Measurements from ENCODE around the gene THAP6. TPM values are rescaled to one million over a fixed set of nuclear protein-coding genes. Genes with fewer than 3 reads are reported as not detected.

The THAP6 gene
- total and polyA plus RNA-seq, 2 of the 8 experiments (the other 6 are each of a cell fraction or from before 2014, with no cell fraction given), result 3.3 to 9.7 TPM

DNA sequence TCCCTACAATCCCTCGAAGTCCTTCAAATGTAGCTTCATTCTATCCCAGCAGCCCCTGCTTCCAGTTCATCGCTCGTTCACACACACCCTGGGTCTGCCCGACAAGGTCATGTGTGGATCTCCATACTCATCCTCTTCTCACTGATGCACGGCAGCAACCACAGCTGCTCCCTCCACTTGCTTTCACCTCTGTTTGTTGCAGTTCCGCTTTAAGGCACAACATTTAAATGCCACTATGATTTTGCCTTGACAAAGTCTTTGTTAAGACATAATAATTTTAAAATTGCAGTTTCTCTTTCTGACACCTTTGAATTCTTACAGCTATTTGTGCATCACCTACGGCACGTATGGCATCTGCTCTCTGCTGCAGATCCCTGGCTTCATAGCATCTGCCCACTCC is 43.4 kb downstream of the THAP6 start (continued):
- TF ChIP-seq, protein P1, sequence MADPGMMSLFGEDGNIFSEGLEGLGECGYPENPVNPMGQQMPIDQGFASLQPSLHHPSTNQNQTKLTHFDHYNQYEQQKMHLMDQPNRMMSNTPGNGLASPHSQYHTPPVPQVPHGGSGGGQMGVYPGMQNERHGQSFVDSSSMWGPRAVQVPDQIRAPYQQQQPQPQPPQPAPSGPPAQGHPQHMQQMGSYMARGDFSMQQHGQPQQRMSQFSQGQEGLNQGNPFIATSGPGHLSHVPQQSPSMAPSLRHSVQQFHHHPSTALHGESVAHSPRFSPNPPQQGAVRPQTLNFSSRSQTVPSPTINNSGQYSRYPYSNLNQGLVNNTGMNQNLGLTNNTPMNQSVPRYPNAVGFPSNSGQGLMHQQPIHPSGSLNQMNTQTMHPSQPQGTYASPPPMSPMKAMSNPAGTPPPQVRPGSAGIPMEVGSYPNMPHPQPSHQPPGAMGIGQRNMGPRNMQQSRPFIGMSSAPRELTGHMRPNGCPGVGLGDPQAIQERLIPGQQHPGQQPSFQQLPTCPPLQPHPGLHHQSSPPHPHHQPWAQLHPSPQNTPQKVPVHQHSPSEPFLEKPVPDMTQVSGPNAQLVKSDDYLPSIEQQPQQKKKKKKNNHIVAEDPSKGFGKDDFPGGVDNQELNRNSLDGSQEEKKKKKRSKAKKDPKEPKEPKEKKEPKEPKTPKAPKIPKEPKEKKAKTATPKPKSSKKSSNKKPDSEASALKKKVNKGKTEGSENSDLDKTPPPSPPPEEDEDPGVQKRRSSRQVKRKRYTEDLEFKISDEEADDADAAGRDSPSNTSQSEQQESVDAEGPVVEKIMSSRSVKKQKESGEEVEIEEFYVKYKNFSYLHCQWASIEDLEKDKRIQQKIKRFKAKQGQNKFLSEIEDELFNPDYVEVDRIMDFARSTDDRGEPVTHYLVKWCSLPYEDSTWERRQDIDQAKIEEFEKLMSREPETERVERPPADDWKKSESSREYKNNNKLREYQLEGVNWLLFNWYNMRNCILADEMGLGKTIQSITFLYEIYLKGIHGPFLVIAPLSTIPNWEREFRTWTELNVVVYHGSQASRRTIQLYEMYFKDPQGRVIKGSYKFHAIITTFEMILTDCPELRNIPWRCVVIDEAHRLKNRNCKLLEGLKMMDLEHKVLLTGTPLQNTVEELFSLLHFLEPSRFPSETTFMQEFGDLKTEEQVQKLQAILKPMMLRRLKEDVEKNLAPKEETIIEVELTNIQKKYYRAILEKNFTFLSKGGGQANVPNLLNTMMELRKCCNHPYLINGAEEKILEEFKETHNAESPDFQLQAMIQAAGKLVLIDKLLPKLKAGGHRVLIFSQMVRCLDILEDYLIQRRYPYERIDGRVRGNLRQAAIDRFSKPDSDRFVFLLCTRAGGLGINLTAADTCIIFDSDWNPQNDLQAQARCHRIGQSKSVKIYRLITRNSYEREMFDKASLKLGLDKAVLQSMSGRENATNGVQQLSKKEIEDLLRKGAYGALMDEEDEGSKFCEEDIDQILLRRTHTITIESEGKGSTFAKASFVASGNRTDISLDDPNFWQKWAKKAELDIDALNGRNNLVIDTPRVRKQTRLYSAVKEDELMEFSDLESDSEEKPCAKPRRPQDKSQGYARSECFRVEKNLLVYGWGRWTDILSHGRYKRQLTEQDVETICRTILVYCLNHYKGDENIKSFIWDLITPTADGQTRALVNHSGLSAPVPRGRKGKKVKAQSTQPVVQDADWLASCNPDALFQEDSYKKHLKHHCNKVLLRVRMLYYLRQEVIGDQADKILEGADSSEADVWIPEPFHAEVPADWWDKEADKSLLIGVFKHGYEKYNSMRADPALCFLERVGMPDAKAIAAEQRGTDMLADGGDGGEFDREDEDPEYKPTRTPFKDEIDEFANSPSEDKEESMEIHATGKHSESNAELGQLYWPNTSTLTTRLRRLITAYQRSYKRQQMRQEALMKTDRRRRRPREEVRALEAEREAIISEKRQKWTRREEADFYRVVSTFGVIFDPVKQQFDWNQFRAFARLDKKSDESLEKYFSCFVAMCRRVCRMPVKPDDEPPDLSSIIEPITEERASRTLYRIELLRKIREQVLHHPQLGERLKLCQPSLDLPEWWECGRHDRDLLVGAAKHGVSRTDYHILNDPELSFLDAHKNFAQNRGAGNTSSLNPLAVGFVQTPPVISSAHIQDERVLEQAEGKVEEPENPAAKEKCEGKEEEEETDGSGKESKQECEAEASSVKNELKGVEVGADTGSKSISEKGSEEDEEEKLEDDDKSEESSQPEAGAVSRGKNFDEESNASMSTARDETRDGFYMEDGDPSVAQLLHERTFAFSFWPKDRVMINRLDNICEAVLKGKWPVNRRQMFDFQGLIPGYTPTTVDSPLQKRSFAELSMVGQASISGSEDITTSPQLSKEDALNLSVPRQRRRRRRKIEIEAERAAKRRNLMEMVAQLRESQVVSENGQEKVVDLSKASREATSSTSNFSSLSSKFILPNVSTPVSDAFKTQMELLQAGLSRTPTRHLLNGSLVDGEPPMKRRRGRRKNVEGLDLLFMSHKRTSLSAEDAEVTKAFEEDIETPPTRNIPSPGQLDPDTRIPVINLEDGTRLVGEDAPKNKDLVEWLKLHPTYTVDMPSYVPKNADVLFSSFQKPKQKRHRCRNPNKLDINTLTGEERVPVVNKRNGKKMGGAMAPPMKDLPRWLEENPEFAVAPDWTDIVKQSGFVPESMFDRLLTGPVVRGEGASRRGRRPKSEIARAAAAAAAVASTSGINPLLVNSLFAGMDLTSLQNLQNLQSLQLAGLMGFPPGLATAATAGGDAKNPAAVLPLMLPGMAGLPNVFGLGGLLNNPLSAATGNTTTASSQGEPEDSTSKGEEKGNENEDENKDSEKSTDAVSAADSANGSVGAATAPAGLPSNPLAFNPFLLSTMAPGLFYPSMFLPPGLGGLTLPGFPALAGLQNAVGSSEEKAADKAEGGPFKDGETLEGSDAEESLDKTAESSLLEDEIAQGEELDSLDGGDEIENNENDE (IDR thresholded peaks at IDR 0.05; ENCODE audit: insufficient replicate concordance, low read length), result no peak
- TF ChIP-seq, protein P2, sequence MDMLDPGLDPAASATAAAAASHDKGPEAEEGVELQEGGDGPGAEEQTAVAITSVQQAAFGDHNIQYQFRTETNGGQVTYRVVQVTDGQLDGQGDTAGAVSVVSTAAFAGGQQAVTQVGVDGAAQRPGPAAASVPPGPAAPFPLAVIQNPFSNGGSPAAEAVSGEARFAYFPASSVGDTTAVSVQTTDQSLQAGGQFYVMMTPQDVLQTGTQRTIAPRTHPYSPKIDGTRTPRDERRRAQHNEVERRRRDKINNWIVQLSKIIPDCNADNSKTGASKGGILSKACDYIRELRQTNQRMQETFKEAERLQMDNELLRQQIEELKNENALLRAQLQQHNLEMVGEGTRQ (IDR thresholded peaks at IDR 0.05; ENCODE audit: low read length), result no peak
- TF ChIP-seq GABPA (IDR thresholded peaks at IDR 0.05; ENCODE audit: borderline replicate concordance, insufficient read depth, low read length) (no peak), SIN3A (conservative IDR thresholded peaks at IDR 0.05 in 1 of 2, IDR thresholded peaks at IDR 0.05 in 1 of 2; ENCODE audit: low read depth in 1 of 2, low read length in 2 of 2) (no peak), PHF8 (conservative IDR thresholded peaks at IDR 0.05; ENCODE audit: low read depth, low read length) (no peak), SIX5 (IDR thresholded peaks at IDR 0.05; ENCODE audit: low read depth, low read length) (no peak), CEBPB (IDR thresholded peaks at IDR 0.05; ENCODE audit: low read depth, low read length) (no peak), SP4 (IDR thresholded peaks at IDR 0.05; ENCODE audit: low read length) (no peak)
